Hematopoietic multipotent progenitor cell treated with erythropoietin and hydrocortisone succinate and interleukin-3 and kit ligand, for 4 days (in vitro differentiated cells): ENCODE results near the gene MKNK1.
A peak's percentile ranks its signal among the peaks of the same experiment; 100 is the strongest.

Source experiments
- DNase-seq: peaks from one replicate; pipeline ENCODE4 v3.0.0-alpha.2; 2015

Gene MKNK1

GRCh38 chr1:46595127-46595526, 8.9 kb downstream of the MKNK1 start:
- DNase-seq = peak; percentile 86

GRCh38 chr1:46594063-46594462, 10.0 kb downstream of the MKNK1 start:
- DNase-seq = no peak

- no peak for DNase-seq
These were observed 11.2 kb downstream of the MKNK1 start for GRCh38 chr1:46592823-46593222.

DNA sequence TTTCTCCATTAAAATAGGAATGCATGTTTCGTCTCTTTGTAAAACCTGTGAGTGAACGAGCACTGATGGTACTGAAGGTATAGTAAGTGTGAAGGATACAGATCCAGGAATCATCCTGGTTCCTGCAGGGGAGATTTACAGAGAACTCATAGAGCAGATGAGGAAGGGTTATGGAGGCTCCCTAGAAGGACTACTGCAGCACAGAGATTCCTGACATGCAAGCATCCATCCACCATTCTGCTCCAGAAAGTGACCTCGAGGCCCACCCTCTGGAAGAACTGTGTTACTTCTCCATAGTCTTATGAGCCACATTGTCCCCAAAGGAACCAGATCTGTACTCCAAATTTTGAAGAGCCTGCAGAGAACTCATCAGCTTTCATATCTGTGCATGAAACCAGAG, 14.5 kb downstream of the MKNK1 start:
- no peak for DNase-seq

DNA sequence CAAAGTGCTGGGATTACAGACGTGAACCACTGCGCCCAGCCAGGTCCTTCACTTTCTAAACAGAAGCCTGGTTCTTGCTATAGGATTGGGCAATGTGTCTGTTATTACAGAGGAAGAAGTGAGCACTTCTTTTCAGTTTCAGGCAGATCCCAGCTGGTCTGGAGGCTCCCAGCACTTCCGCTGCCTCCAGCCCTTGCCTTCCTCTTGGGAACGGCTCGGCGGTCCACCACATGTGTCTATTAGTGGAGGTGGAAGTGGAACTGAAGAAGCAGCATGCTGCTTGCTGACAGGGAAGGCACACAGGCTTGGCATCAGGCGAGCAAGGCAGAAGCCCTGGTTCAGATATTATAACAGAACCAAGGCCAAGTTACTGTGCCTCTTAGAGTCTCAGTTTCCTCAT, 17.0 kb downstream of the MKNK1 start:
- no peak for DNase-seq

DNA sequence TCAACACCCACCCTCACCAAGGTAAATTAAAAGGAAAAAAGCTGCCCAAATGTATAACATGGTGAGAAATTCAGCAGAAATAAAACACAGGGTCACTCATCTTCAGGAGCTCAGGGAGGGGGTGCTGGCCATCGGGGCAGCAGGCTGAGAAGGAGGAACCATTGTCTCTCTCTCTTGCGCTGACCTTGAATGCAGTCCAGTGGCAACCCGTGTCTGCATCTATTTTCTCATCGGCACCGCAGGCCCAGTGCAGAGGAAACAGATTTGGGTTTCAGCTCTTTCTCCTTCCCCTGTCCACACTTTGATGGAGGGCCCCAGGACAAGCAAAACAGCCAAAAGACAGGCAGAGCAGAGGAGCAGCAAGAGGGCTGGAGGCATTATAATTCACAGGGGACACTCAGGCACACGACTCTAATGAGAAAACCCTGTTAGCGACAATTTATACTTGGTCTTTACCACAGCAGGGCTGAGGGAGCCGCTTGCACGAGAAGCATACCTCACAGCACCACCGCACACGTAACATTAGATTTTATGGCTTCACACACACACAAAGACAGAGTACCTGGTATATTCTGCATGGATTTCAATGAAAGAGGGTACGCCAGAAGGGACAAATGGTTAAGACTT, 18.6 kb downstream of the MKNK1 start:
- no peak for DNase-seq

- no peak for DNase-seq
These were observed 20.6 kb downstream of the MKNK1 start for GRCh38 chr1:46583494-46583893.

GRCh38 chr1:46582972-46583371, 21.1 kb downstream of the MKNK1 start:
- DNase-seq = peak; percentile 30

- DNase-seq = peak; percentile 89
These were observed 22.2 kb downstream of the MKNK1 start for GRCh38 chr1:46581681-46582455.

DNA sequence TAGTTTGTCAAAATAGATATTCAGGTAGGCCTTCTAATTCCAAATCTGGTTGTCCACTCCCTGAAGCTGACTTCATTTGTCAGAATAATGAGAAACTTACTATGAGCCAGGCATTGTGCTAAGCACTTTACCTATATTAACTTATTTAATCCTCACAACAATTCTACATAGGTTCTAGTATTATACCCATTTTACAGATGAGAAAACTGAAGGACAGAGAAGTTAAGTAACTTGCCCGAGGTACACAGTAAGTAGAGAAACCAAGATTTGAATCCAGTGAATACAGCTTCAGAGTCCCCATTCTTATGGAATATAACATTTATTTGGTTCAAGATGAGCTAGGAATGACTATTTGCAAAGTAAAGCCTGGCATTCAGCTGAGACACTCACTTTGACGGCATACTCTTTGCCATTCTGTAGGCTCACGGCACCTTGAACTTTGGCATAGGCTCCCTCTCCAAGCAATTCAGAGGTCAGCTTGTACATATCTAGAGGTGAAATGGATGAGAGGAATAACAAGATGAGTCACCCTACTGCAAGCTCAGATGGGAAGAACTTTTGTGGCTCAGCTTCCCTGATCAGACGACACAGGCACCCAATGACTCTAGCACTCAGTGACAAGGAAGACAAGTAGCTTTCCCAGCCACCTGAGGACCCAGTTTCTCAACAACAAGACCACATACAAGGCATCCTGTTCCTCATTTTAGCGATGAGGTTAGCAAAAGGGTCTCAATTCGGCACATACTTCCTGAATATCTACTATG, 23.7 kb downstream of the MKNK1 start:
- DNase-seq = peak; percentile 76

DNA sequence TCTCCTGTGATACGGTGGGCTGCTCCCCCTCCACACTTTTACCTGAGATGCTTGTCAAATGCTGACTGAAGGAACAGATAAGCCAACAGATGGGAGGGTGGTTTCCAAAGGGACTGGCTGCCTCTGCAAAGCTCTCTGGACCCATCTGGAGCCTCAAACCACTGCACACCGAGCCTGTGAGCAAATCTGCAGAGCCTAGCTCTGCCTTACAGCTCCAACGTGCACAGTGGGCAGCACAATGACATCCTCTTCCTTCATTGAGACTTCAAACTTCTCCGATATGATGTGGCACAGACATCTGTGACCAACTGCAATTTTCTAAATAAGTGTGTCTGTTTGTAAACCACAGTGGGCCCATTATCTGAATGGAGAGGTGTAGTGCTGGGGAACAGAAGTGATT, 26.4 kb downstream of the MKNK1 start:
- DNase-seq = no peak

DNA sequence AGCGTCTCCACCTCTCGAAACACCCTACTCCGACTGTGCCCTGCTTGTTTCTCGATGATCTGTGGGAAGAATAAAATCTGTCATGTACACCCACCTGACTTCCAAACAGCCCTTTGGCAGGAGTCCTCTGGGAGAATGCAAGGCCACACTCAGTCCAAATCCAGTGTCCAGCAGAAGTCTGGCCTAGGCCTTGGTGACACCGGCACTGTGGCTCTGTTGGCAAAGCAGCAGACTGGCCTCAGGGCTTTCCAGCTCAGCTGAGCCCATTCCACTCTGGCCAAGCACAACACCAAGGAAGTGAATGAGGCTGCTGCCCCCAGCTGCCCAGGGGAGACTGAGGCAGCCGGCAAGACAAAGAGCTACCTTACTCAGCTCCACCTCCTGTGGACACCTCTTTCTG, 27.5 kb downstream of the MKNK1 start:
- DNase-seq = no peak

- no peak for DNase-seq
These were observed 28.3 kb downstream of the MKNK1 start for GRCh38 chr1:46575778-46576177.

DNA sequence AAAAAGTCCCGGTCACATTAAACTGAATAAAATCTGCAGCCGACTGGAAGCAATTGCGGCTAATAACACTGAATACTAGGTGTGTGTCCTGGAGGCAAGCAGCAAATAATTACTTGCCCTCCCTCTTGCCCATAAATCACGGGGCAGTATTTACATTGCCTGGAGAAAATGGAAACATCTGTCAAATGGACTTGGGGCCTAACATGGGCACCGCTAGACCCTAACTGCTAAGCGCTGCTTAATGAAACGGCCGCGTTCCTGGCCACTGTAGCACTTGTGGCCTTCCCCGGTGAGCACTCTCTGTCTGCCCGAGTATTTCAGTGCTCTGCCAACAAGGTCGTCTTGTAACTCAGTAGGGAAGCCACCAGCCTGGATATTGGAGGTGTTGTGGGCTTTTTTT, 28.8 kb downstream of the MKNK1 start:
- DNase-seq = no peak

- DNase-seq = no peak
These were observed 32.3 kb downstream of the MKNK1 start for GRCh38 chr1:46571691-46572225.

- DNase-seq = no peak
These were observed 34.0 kb downstream of the MKNK1 start for GRCh38 chr1:46569884-46570725.

DNA sequence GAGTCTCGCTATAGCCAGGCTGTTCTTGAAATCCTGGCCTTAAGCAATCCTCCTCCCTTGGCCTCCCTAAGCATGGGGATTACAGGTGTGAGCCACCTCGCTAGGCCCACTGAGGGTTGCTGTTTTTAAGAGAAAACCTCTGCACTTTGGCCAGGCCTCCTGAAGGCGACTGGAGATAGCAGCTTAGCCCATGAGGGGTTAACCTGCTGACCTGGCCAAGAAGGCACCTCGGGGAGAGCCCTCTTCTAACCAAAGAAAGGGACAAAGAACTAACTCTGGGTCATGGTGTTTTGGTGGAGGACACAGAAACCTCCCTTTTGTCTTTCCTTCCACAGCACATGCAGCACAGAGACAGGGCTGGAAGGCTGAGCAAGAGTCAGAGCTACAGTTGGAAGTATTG, 35.0 kb downstream of the MKNK1 start:
- no peak for DNase-seq

GRCh38 chr1:46568461-46568891, 35.6 kb downstream of the MKNK1 start:
- DNase-seq = no peak

DNA sequence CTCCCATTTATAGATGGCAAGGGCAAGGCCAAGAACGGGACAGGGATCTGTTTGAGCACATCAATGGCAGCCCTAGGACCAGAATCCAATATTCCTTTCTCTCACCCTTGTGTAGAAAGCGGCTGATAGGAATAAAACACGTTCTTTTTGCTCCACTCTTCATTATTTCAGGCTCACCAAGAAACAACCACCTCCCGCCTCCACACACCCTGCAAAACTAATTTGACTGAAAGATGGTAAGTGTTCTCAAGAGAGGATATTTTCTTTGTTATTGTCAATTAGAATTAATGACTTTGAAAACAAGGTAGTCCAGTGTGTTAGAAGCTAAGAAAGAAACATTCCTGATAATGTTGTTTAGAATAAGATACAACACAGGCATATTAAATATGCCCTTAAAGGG, 40.7 kb downstream of the MKNK1 start:
- DNase-seq = no peak

DNA sequence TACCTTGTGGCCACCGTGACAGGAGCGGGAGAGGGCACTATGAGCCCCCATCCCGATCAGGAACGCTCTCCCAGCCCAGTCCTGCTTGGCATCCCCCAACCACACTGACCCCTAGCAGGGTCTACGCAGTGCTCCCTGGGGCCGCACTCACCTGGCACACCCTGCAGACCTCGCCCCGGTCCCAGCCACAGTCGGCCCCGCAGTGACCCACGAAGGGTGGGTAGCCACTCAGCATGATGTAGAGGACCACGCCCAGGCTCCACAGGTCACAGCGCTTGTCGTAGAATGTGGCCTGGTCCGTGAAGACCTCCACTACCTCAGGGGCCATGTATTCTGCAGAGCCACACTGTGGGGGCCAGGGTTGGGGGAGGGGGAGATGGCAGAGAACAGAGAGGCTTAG, 41.6 kb downstream of the MKNK1 start:
- DNase-seq = no peak

GRCh38 chr1:46558966-46559365, 45.1 kb downstream of the MKNK1 start:
- DNase-seq = no peak

DNA sequence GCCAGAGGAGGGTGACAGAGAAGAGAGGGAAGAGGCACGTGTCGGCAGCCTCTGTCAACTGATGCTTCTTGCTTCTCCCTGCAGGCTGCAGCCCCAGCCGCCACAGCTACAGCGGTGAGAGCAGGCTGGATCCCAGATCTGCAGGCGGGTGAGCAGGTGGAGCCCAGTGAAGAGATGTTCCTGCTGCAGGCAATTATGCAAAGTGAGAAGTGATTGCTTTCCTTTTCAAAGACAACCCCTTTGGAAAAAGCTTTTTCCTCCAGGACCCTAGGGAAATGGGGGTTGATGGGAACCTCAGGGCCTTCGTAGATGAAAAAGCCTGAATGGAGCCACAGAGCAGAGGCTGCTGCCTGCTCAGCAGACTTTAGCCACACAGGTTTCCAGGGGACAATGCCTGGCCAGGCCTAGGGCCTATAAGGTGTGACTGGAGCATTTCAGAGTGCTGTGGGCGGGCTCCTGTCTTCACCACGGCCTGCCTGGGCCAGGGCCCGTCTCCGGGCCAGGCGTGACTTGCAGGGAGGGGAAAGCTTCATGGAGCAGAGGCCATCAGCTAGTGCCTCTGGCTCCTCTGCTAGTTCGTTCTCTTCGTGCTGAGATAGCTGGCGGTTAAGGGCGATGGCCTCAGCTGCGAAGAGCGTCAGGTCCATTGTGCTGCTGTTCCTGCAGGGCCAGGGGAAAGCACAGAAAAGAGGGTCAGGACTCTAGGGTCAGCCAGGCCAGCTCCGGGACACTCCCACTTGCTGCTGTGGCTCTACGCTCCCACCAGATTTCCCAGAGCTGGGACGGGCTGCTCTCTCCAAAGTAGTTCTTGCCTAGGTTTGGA, 45.7 kb downstream of the MKNK1 start:
- DNase-seq = no peak
